GM23338 (cell line): ENCODE data around the gene SPTLC2. TPM values are rescaled to one million over a fixed set of nuclear protein-coding genes. Genes with fewer than 3 reads are reported as not detected.

Source experiments
- ATAC-seq: fragments of 200-7000 bp; cut with Tn5 transposase; 3 replicates; pipeline ENCODE4 v1.9.1; 2020
- DNase-seq: peaks from one replicate; pipeline ENCODE4 v3.0.0-alpha.2; 2015; ENCODE audit warnings: low spot score
- H2AFZ ChIP-seq: fragments of 200-600 bp; sonication (generic); 2 replicates; pipeline ENCODE4 v1.8.0; 2016; ENCODE audit warnings: antibody characterized with exemption, mild to moderate bottlenecking, moderate library complexity
- H3F3A ChIP-seq: fragments of 200-600 bp; sonication (generic); replicated peaks from 2 replicates; pipeline ENCODE4 v1.8.0; 2017; ENCODE audit warnings: antibody characterized with exemption, mixed run types, low read depth
- H3K27ac ChIP-seq: fragments of 200-600 bp; sonication (generic); 2 replicates; pipeline ENCODE4 v1.6.1; 2016; ENCODE audit warnings: low read depth
- H3K27me3 ChIP-seq: fragments of 200-600 bp; sonication (generic); 2 replicates; pipeline ENCODE4 v1.8.0; 2016; ENCODE audit warnings: mild to moderate bottlenecking, mixed run types, moderate library complexity; ENCODE audit not compliant: insufficient read depth
- H3K36me3 ChIP-seq: fragments of 200-600 bp; sonication (generic); 2 replicates; pipeline ENCODE4 v1.8.0; 2016; ENCODE audit warnings: mild to moderate bottlenecking; ENCODE audit not compliant: insufficient read depth
- H3K4me1 ChIP-seq: fragments of 200-600 bp; sonication (generic); 2 replicates; pipeline ENCODE4 v1.8.0; 2016; ENCODE audit warnings: mild to moderate bottlenecking, moderate library complexity; ENCODE audit not compliant: insufficient read depth
- H3K4me2 ChIP-seq: fragments of 200-600 bp; sonication (generic); 2 replicates; pipeline ENCODE4 v1.7.1; 2017; ENCODE audit warnings: mixed run types
- H3K4me3 ChIP-seq: fragments of 200-600 bp; sonication (generic); 2 replicates; pipeline ENCODE4 v1.6.1; 2016; ENCODE audit warnings: mixed run types
- H3K79me2 ChIP-seq: fragments of 200-600 bp; sonication (generic); replicated peaks from 2 replicates; pipeline ENCODE4 v1.8.0; 2017; ENCODE audit warnings: mild to moderate bottlenecking; ENCODE audit not compliant: insufficient read depth
- H3K9me2 ChIP-seq: fragments of 200-600 bp; sonication (generic); 2 replicates; pipeline ENCODE4 v1.8.0; 2017; ENCODE audit not compliant: insufficient read depth
- H4K20me1 ChIP-seq: fragments of 200-600 bp; sonication (generic); replicated peaks from 2 replicates; pipeline ENCODE4 v1.8.0; 2017; ENCODE audit warnings: mild to moderate bottlenecking; ENCODE audit not compliant: insufficient read depth
- H3K27ac Mint-ChIP-seq: 2 replicates; pipeline ENCODE4 v1.8.0; 2020; ENCODE audit warnings: inconsistent platforms, mild to moderate bottlenecking, moderate library complexity, mixed read lengths
- H3K27me3 Mint-ChIP-seq: 3 replicates; pipeline ENCODE4 v1.8.0; 2022; ENCODE audit warnings: low read depth, mild to moderate bottlenecking, moderate library complexity, mixed read lengths, inconsistent platforms; ENCODE audit not compliant: insufficient read depth, poor library complexity
- H3K36me3 Mint-ChIP-seq: 3 replicates; pipeline ENCODE4 v1.8.0; 2021; ENCODE audit warnings: low read depth, mild to moderate bottlenecking, inconsistent platforms, moderate library complexity, mixed read lengths
- H3K4me1 Mint-ChIP-seq: 3 replicates; pipeline ENCODE4 v1.8.0; 2020; ENCODE audit warnings: mild to moderate bottlenecking, inconsistent platforms, mixed read lengths
- H3K4me3 Mint-ChIP-seq: 3 replicates; pipeline ENCODE4 v1.8.0; 2021; ENCODE audit warnings: moderate library complexity, mild to moderate bottlenecking, inconsistent platforms, mixed read lengths
- H3K9me3 Mint-ChIP-seq: 3 replicates; pipeline ENCODE4 v1.8.0; 2020; ENCODE audit warnings: moderate library complexity, mild to moderate bottlenecking, inconsistent platforms, mixed read lengths
- CREB1 ChIP-seq: fragments of 250-450 bp; sonication (Bioruptor Pico); IDR thresholded peaks from 2 replicates; pipeline ENCODE4 v1.5.0; 2020; ENCODE audit warnings: low read depth, mild to moderate bottlenecking, moderate library complexity
- ETS1 ChIP-seq: IDR thresholded peaks from 2 replicates; pipeline ENCODE4 v1.6.1; 2016; ENCODE audit warnings: antibody characterized with exemption
- EZH2 ChIP-seq: fragments of 200-600 bp; sonication (generic); IDR thresholded peaks from one replicate; pipeline ENCODE4 v1.8.0; 2017; ENCODE audit warnings: antibody characterized with exemption, mild to moderate bottlenecking, low read depth; ENCODE audit not compliant: unreplicated experiment
- EZH2phosphoT487 ChIP-seq: fragments of 200-600 bp; sonication (generic); IDR thresholded peaks from one replicate; pipeline ENCODE4 v1.8.1; 2018; ENCODE audit warnings: antibody characterized with exemption; ENCODE audit not compliant: unreplicated experiment
- JUNB ChIP-seq: IDR thresholded peaks from one replicate; pipeline ENCODE4 v1.6.1; 2016; ENCODE audit warnings: antibody characterized with exemption; ENCODE audit not compliant: unreplicated experiment
- NANOG ChIP-seq: IDR thresholded peaks from 2 replicates; pipeline ENCODE4 v1.6.1; 2016; ENCODE audit warnings: antibody characterized with exemption, borderline replicate concordance
- POLR2AphosphoS5 ChIP-seq: IDR thresholded peaks from 2 replicates; pipeline ENCODE4 v1.6.1; 2016; ENCODE audit warnings: antibody characterized with exemption, low read depth
- STAT1 ChIP-seq: IDR thresholded peaks from one replicate; pipeline ENCODE4 v1.6.1; 2016; ENCODE audit warnings: antibody characterized with exemption; ENCODE audit not compliant: unreplicated experiment
- ZNF114 ChIP-seq: fragments of 250-450 bp; sonication (Bioruptor Pico); IDR thresholded peaks from 2 replicates; pipeline ENCODE4 v1.5.0; 2020; ENCODE audit warnings: mild to moderate bottlenecking, moderate library complexity
- ZNF331 ChIP-seq: fragments of 250-450 bp; sonication (Bioruptor Pico); IDR thresholded peaks from 2 replicates; pipeline ENCODE4 v1.5.0; 2020; ENCODE audit warnings: low read depth, mild to moderate bottlenecking, moderate library complexity
- ZNF462 ChIP-seq: fragments of 250-450 bp; sonication (Bioruptor Pico); IDR thresholded peaks from 2 replicates; pipeline ENCODE4 v1.5.0; 2020; ENCODE audit warnings: mild to moderate bottlenecking, moderate library complexity
- polyA plus RNA-seq: library from polyadenylated mRNA; unstranded; fragments of >200 nt; fragmentation: Nextera tagmentation; extraction: Ambion mirVana; gene quantifications from 2 replicates; pipeline ENCODE4 v1.2.1, GENCODE V29; 2016
- total RNA-seq: library from RNA; depleted of rRNA; stranded (reverse); fragments of >200 nt; shearing (Covaris generic); gene quantifications from 2 replicates; pipeline ENCODE4 v1.2.3, GENCODE V29; 2014

Gene SPTLC2
- total and polyA plus RNA-seq, 2 experiments from 2014 or later: 22.3 to 38.9 TPM

- TF ChIP-seq ZNF462: no peak
Measured at GRCh38 chr14:77607741-77608302, 8.6 kb downstream of the SPTLC2 start (continued).

GRCh38 chr14:77605392-77605972 lies 11.0 kb downstream of the SPTLC2 start:
- Mint-ChIP-seq H3K27ac (no peak overlapping the region), H3K27me3 (no peaks in the 10 kb centered on the region), H3K9me3 (peaks cover 31% of the 10 kb centered on the region), H3K4me1 (peaks cover 3% of the 10 kb centered on the region; the same call in 2 of the 3 replicates), H3K36me3 (peaks cover 37% of the 10 kb centered on the region), H3K4me3 (no peak overlapping the region)
- H3F3A ChIP-seq: no peaks in the 10 kb centered on the region
- no peaks in the 10 kb centered on the region for H3K27me3 ChIP-seq
- H3K4me1 ChIP-seq: no peaks in the 10 kb centered on the region
- H3K79me2 ChIP-seq: peaks cover 97% of the 10 kb centered on the region
- H3K36me3 ChIP-seq: peaks cover 15% of the 10 kb centered on the region
- ATAC-seq (no peak), DNase-seq (no peak)
- H4K20me1 ChIP-seq: peaks cover 22% of the 10 kb centered on the region
- no peak overlapping the region for H2AFZ ChIP-seq
- 0 out of 2 replicates have a peak overlapping the region, but pooled peaks have one; percentile 32 for H3K27ac ChIP-seq
- H3K9me2 ChIP-seq: no peaks in the 10 kb centered on the region
- no peak overlapping the region for H3K4me2 ChIP-seq
- H3K4me3 ChIP-seq: no peak overlapping the region
- TF ChIP-seq POLR2AphosphoS5: no peak
- no peak for TF ChIP-seq CREB1 (CRISPR knock-in tag)
- no peak for TF ChIP-seq EZH2
- no peak for TF ChIP-seq STAT1
- no peak for TF ChIP-seq EZH2phosphoT487
- TF ChIP-seq ETS1: no peak
- no peak for TF ChIP-seq ZNF114 (CRISPR knock-in tag)
- TF ChIP-seq ZNF331 (CRISPR knock-in tag): no peak
- TF ChIP-seq JUNB: no peak
- TF ChIP-seq NANOG: no peak
